ENCODE data around the gene BYSL. TPM values are rescaled to one million over a fixed set of nuclear protein-coding genes. Genes with fewer than 3 reads are reported as not detected.

The BYSL gene
- total RNA-seq, 1 experiment from 2014 or later = 32.3 TPM

- Histone ChIP-seq H3K4me3 (no peak overlapping the region), H3K27me3 (no peaks in the 10 kb centered on the region), H3K27ac (no peak overlapping the region), H3K9me3 (replicated peaks) (no peaks in the 10 kb centered on the region), H3K36me3 (peaks cover 83% of the 10 kb centered on the region), H3K4me1 (peaks cover 24% of the 10 kb centered on the region)
- DNase-seq = no peak
Measured at GRCh38 chr6:41934278-41935192, 13.2 kb downstream of the BYSL start.

GRCh38 chr6:41935193-41935574 is 13.9 kb downstream of the BYSL start:
- H3K36me3 ChIP-seq = peaks cover 77% of the 10 kb centered on the region
- no peaks in the 10 kb centered on the region for H3K9me3 ChIP-seq (replicated peaks)
- no peak overlapping the region for H3K4me3 ChIP-seq
- H3K4me1 ChIP-seq = peaks cover 29% of the 10 kb centered on the region
- no peaks in the 10 kb centered on the region for H3K27me3 ChIP-seq
- peak; percentile 31 to 45 for DNase-seq
- no peak overlapping the region for H3K27ac ChIP-seq

- H3K4me1 ChIP-seq = peaks cover 29% of the 10 kb centered on the region
- no peak overlapping the region for H3K27ac ChIP-seq
- no peaks in the 10 kb centered on the region for H3K27me3 ChIP-seq
- H3K36me3 ChIP-seq = peaks cover 72% of the 10 kb centered on the region
- H3K4me3 ChIP-seq = no peak overlapping the region
- H3K9me3 ChIP-seq (replicated peaks) = no peaks in the 10 kb centered on the region
- DNase-seq = no peak
Measured at GRCh38 chr6:41935685-41936072, 14.4 kb downstream of the BYSL start.

GRCh38 chr6:41936073-41936837 is 15.0 kb downstream of the BYSL start:
- Histone ChIP-seq H3K27me3 (no peaks in the 10 kb centered on the region), H3K9me3 (replicated peaks) (no peaks in the 10 kb centered on the region), H3K4me1 (peaks cover 29% of the 10 kb centered on the region), H3K36me3 (peaks cover 66% of the 10 kb centered on the region), H3K27ac (no peak overlapping the region), H3K4me3 (no peak overlapping the region)
- DNase-seq = peak; percentile 59 to 85

GRCh38 chr6:41937472-41937860 is 16.2 kb downstream of the BYSL start:
- no peak for DNase-seq
- H3K4me3 ChIP-seq = no peak overlapping the region
- peaks cover 54% of the 10 kb centered on the region for H3K36me3 ChIP-seq
- no peak overlapping the region for H3K27ac ChIP-seq
- H3K4me1 ChIP-seq = peaks cover 33% of the 10 kb centered on the region
- H3K27me3 ChIP-seq = no peaks in the 10 kb centered on the region
- no peaks in the 10 kb centered on the region for H3K9me3 ChIP-seq (replicated peaks)

- Histone ChIP-seq H3K27ac (peak overlapping the region; percentile 56; the same call in 1 of the 2 replicates), H3K36me3 (peaks cover 48% of the 10 kb centered on the region), H3K9me3 (replicated peaks) (no peaks in the 10 kb centered on the region), H3K4me3 (no peak overlapping the region; the same call in 1 of the 2 replicates), H3K27me3 (no peaks in the 10 kb centered on the region), H3K4me1 (peaks cover 33% of the 10 kb centered on the region)
- peak; percentile 75 to 89 for DNase-seq
Measured at GRCh38 chr6:41937861-41938574, 16.7 kb downstream of the BYSL start.

- H3K36me3 ChIP-seq = peaks cover 42% of the 10 kb centered on the region
- peaks cover 33% of the 10 kb centered on the region for H3K4me1 ChIP-seq
- H3K9me3 ChIP-seq (replicated peaks) = no peaks in the 10 kb centered on the region
- H3K27ac ChIP-seq = peak overlapping the region; percentile 56
- DNase-seq = no peak
- H3K27me3 ChIP-seq = no peaks in the 10 kb centered on the region
- H3K4me3 ChIP-seq = peak overlapping the region; percentile 88
Measured at GRCh38 chr6:41938590-41939175, 17.4 kb downstream of the BYSL start.

GRCh38 chr6:41939176-41939847 is 18.0 kb downstream of the BYSL start:
- DNase-seq = peak; percentile 91 to 94

GRCh38 chr6:41939848-41940758 is 18.8 kb downstream of the BYSL start:
- Histone ChIP-seq H3K27ac (peak overlapping the region; percentile 56), H3K9me3 (replicated peaks) (no peaks in the 10 kb centered on the region), H3K36me3 (peaks cover 27% of the 10 kb centered on the region), H3K4me1 (peaks cover 29% of the 10 kb centered on the region), H3K27me3 (no peaks in the 10 kb centered on the region), H3K4me3 (peak overlapping the region; percentile 88)
- DNase-seq = peak; percentile 44 to 49

More at GRCh38 chr6:41939176-41939847, 18.0 kb downstream of the BYSL start:
- peaks cover 35% of the 10 kb centered on the region for H3K36me3 ChIP-seq
- no peaks in the 10 kb centered on the region for H3K27me3 ChIP-seq
- H3K27ac ChIP-seq = peak overlapping the region; percentile 56
- no peaks in the 10 kb centered on the region for H3K9me3 ChIP-seq (replicated peaks)
- peak overlapping the region; percentile 88 for H3K4me3 ChIP-seq
- H3K4me1 ChIP-seq = peaks cover 33% of the 10 kb centered on the region

- Histone ChIP-seq H3K4me3 (peak overlapping the region; percentile 88), H3K27ac (peak overlapping the region; percentile 56), H3K36me3 (peaks cover 20% of the 10 kb centered on the region), H3K27me3 (no peaks in the 10 kb centered on the region), H3K9me3 (replicated peaks) (no peaks in the 10 kb centered on the region), H3K4me1 (peaks cover 27% of the 10 kb centered on the region)
- DNase-seq = peak; percentile 56 to 62
Measured at GRCh38 chr6:41940759-41941279, 19.5 kb downstream of the BYSL start.

GRCh38 chr6:41941280-41942066 is 20.2 kb downstream of the BYSL start, which contains the start of gene CCND3:
Gene CCND3 (minus strand): TSS chr6:41941808. CDS start chr6:41941649, 159 bp downstream.
- Histone ChIP-seq H3K9me3 (replicated peaks) (no peaks in the 10 kb centered on the region), H3K4me1 (peaks cover 27% of the 10 kb centered on the region), H3K27ac (peak within 1 kb of the TSS; percentile 56), H3K4me3 (peak within 1 kb of the TSS; percentile 88), H3K36me3 (peaks cover 14% of the 10 kb centered on the region), H3K27me3 (no peaks in the 10 kb centered on the region)
- DNase-seq = peak; percentile 94 to 95

All from SJCRH30 (cell line).